Activated CD8-positive, alpha-beta T cell treated with anti-CD3 and anti-CD28 coated beads for 36 hours (primary cell): ENCODE results near the gene ZNF865. TPM values are rescaled to one million over a fixed set of nuclear protein-coding genes. Genes with fewer than 3 reads are reported as not detected.
"Not testable (repeated sequence)": the region's sequence is repeated elsewhere in the genome, so short reads cannot be mapped to it uniquely, and the experiment has no call there.

ENCODE experiments used
- ATAC-seq: fragments of 200-7000 bp; cut with Tn5 transposase; one replicate; pipeline ENCODE4 v1.10.0; 2021; ENCODE audit warnings: mild to moderate bottlenecking, moderate library complexity
- CTCF ChIA-PET: fragments of 350-600 bp; sonication (Branson Sonifier 250); formaldehyde crosslinking; loops from one replicate; lab custom pipeline; 2021; ENCODE audit warnings: antibody characterized with exemption; lab: Charles Lee
- POLR2A ChIA-PET: fragments of 350-600 bp; sonication (Branson Sonifier 250); formaldehyde crosslinking; loops from one replicate; lab custom pipeline; 2021; ENCODE audit warnings: antibody characterized with exemption; lab: Charles Lee
- DNase-seq: peaks from one replicate; pipeline ENCODE4 v3.0.0-alpha.2; 2020
- H3K27ac Mint-ChIP-seq: one replicate; pipeline ENCODE4 v1.8.0; 2021; ENCODE audit warnings: mild to moderate bottlenecking, mixed read lengths
- H3K27me3 Mint-ChIP-seq: one replicate; pipeline ENCODE4 v1.8.0; 2021; ENCODE audit warnings: mixed read lengths
- H3K36me3 Mint-ChIP-seq: one replicate; pipeline ENCODE4 v1.8.0; 2021; ENCODE audit warnings: low read depth, mixed read lengths
- H3K4me1 Mint-ChIP-seq: one replicate; pipeline ENCODE4 v1.8.0; 2021; ENCODE audit warnings: low read depth, mixed read lengths
- H3K4me3 Mint-ChIP-seq: one replicate; pipeline ENCODE4 v1.8.0; 2021; ENCODE audit warnings: mild to moderate bottlenecking, moderate library complexity, mixed read lengths
- H3K9me3 Mint-ChIP-seq: one replicate; pipeline ENCODE4 v1.8.0; 2021; ENCODE audit warnings: mixed read lengths
- intact Hi-C: fragments of 100-400 bp; cut with micrococcal nuclease; formaldehyde crosslinking; loops from one replicate; pipeline ENCODE4 v1.10.0; 2022
- total RNA-seq, 2 experiments: library from RNA; stranded (reverse); gene quantifications; one replicate each; pipeline ENCODE4 v1.2.3, GENCODE V29; 2021
- TF ChIP-seq, protein P1 (sequence below): fragments of 200-600 bp; IDR thresholded peaks from one replicate; pipeline ENCODE4 v1.8.0; 2022; ENCODE audit warnings: antibody characterized with exemption, mild to moderate bottlenecking

ZNF865 gene
- total RNA-seq, 2 experiments from 2014 or later = 10.6 to 11.7 TPM

DNA sequence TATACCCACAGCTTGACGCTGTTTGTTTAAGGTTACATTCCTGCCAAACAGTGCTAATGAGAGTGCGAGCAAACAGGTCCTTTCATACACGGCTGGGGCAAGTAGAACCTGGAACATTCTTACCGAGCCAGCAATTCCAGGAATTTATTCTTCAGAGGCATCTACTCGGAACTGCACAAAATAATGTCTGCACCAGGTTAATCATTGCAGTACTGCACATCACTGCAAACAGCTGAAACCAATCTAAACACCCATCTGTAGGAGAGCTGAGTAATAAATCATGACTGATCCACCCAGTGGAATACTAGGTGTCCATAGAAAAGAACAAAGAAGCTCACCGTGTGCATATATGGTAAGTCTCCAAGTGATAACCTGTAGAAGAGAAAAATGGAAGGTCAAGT, 23.6 kb upstream of the ZNF865 start:
- intact Hi-C loops = no loop called here
- H3K27me3 Mint-ChIP-seq = no peaks in the 10 kb centered on the region
- ChIA-PET POLR2A (interaction anchor here (1.3 to 1.7 kb wide), 2 partner anchors 18 to 95 kb away, joined by 5 to 6 read pairs; partner anchors contain the start of gene ZNF524), CTCF (interaction anchor here (1.1 to 2.1 kb wide), 5 partner anchors 24 to 77 kb away, joined by 3 to 8 read pairs (median 4); partner anchors contain the start of gene ZNF865)
- H3K36me3 Mint-ChIP-seq = peaks cover 15% of the 10 kb centered on the region
- H3K9me3 Mint-ChIP-seq = peaks cover 2% of the 10 kb centered on the region
- no peak for DNase-seq
- H3K4me1 Mint-ChIP-seq = peaks cover 29% of the 10 kb centered on the region
- ATAC-seq = no peak
- peak overlapping the region; percentile 87 for H3K4me3 Mint-ChIP-seq
- TF ChIP-seq, protein P1, sequence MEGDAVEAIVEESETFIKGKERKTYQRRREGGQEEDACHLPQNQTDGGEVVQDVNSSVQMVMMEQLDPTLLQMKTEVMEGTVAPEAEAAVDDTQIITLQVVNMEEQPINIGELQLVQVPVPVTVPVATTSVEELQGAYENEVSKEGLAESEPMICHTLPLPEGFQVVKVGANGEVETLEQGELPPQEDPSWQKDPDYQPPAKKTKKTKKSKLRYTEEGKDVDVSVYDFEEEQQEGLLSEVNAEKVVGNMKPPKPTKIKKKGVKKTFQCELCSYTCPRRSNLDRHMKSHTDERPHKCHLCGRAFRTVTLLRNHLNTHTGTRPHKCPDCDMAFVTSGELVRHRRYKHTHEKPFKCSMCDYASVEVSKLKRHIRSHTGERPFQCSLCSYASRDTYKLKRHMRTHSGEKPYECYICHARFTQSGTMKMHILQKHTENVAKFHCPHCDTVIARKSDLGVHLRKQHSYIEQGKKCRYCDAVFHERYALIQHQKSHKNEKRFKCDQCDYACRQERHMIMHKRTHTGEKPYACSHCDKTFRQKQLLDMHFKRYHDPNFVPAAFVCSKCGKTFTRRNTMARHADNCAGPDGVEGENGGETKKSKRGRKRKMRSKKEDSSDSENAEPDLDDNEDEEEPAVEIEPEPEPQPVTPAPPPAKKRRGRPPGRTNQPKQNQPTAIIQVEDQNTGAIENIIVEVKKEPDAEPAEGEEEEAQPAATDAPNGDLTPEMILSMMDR = no peak
- no peak overlapping the region for H3K27ac Mint-ChIP-seq

DNA sequence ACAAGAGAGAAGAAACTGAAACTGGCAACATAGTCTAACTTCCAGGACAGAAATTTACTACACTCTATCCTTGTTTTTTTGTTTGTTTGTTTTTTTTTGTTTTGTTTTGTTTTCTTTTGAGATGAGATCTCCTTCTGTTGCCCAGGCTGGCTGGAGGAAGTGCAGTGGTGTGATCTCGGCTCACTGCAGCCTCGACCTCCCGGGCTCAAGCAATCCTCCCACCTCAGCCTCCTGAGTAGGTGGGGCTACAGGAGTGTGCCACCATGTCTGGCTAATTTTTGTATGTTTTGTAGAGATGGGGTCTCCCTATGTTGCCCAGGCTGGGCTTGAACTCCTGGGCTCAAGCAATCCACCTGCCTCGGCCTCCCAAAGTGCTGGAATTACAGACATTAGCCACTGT, 23.2 kb upstream of the ZNF865 start:
- CTCF ChIA-PET, H3K27ac Mint-ChIP-seq, intact Hi-C loops, H3K4me3 Mint-ChIP-seq, DNase-seq, H3K9me3 Mint-ChIP-seq, ATAC-seq, H3K27me3 Mint-ChIP-seq: not testable (repeated sequence)
- peaks cover 11% of the 10 kb centered on the region for H3K36me3 Mint-ChIP-seq
- peaks cover 32% of the 10 kb centered on the region for H3K4me1 Mint-ChIP-seq
- POLR2A ChIA-PET = interaction anchor here (1.3 kb wide), 1 partner anchor 18 kb away, joined by 5 read pairs; the partner anchor contains the start of gene ZNF524

DNA sequence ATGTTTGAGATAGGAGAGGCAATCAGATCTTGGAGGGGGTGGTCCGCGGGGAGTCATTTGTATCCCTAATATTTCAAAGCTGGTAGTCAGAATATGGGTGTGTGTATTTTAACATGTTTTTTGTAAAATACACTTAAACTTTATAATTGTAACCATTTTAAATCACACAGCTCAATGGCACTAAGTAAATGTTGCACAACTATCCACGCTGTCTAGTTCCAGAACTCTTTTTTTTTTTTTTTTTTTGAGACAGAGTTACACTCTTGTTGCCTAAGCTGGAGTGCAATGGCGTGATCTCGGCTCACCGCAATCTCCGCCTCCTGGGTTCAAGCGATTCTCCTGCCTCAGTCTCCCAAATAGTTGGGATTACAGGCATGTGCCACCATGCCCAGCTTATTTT, 21.6 kb upstream of the ZNF865 start:
- H3K4me3 Mint-ChIP-seq, POLR2A ChIA-PET, DNase-seq, ATAC-seq, intact Hi-C loops, H3K27ac Mint-ChIP-seq, H3K9me3 Mint-ChIP-seq, H3K27me3 Mint-ChIP-seq, H3K36me3 Mint-ChIP-seq: not testable (repeated sequence)
- H3K4me1 Mint-ChIP-seq = peaks cover 39% of the 10 kb centered on the region
- CTCF ChIA-PET = interaction anchor here (0.9 to 2.2 kb wide), 3 partner anchors 22 to 50 kb away, joined by 3 to 8 read pairs (median 3); partner anchors contain the start of gene ZNF865

DNA sequence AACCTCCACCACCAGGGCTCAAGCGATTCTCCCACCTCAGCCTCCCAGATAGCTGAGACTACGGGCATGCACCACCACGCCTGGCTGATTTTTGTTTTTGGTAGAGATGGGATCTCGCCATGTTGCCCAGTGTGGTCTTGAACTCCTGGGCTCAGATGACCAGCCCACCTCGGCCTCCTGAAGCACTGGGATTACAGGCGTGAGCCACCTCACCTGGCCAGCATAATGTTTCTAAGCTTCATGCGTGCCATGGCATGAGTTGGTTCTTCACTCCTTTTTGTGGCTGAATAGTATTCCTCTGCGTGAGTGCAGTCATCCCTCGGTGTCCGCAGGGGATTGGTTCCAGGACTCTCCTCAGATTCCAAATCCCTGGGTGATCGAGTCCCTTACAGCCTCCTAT, 20.6 kb upstream of the ZNF865 start:
- H3K36me3 Mint-ChIP-seq = peaks cover 2% of the 10 kb centered on the region
- no peak overlapping the region for H3K4me3 Mint-ChIP-seq
- TF ChIP-seq, protein P1 = no peak
- intact Hi-C loops = no loop called here
- ATAC-seq = no peak
- no peaks in the 10 kb centered on the region for H3K27me3 Mint-ChIP-seq
- peaks cover 34% of the 10 kb centered on the region for H3K4me1 Mint-ChIP-seq
- no peak overlapping the region for H3K27ac Mint-ChIP-seq
- ChIA-PET POLR2A (interaction anchor here (1.0 to 1.3 kb wide), 2 partner anchors 11 to 97 kb away, joined by 3 to 4 read pairs; no protein-coding TSS in a partner anchor), CTCF (interaction anchor here (1.3 to 2.2 kb wide), 3 partner anchors 21 to 117 kb away, joined by 4 to 8 read pairs (median 4); partner anchors contain the start of gene ZNF865)
- no peaks in the 10 kb centered on the region for H3K9me3 Mint-ChIP-seq
- DNase-seq = no peak

DNA sequence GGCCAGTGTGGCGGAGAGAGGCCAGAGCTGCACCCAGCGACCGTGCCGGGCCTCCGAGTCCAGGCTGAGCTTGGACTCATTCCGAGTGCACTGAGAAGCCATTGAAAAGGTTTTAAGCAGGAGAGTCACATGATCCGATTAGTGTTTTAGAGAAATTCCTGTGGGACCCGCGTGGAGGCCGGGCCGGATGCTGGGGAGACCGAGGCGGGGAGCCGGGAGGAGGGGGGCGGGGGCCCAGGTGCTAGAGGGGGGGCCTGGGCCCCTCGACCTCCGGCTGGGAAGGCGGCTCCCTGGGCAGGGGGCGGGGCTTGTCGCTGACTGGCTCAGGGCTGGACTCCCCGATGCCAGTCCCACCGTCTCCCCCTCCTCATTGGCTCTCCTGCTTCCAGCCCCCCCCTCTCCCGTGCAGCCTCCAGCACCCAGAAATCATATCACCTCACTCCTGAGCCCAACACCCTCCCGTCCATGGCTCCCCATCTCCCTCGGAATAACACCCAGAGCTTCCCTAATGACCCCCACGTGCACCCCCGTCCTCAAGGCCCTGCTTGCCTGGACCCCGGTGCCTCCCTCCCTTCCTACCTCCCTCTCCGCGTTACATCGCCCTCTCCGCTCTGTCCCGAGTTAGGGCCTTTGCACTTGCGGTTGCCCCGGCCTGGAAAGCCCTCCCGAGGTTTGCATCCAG, 19.6 kb upstream of the ZNF865 start:
- peak overlapping the region; percentile 76 for H3K4me3 Mint-ChIP-seq
- TF ChIP-seq, protein P1 = no peak
- ChIA-PET CTCF (interaction anchor here (0.8 to 2.6 kb wide), 5 partner anchors 13 to 118 kb away, joined by 3 to 8 read pairs (median 4); no protein-coding TSS in a partner anchor), POLR2A (interaction anchor here (0.8 to 1.3 kb wide), 4 partner anchors 10 to 98 kb away, joined by 3 to 4 read pairs (median 4); partner anchors contain the start of gene FIZ1)
- no peaks in the 10 kb centered on the region for H3K27me3 Mint-ChIP-seq
- H3K27ac Mint-ChIP-seq = no peak overlapping the region
- ATAC-seq (peak; percentile 26), DNase-seq (peak; percentile 61)
- no peaks in the 10 kb centered on the region for H3K9me3 Mint-ChIP-seq
- intact Hi-C loops = no loop called here
- H3K36me3 Mint-ChIP-seq = no peaks in the 10 kb centered on the region
- peaks cover 32% of the 10 kb centered on the region for H3K4me1 Mint-ChIP-seq
